HFFc6 (cell line): ENCODE data around the gene TATDN3. TPM values are rescaled to one million over a fixed set of nuclear protein-coding genes. Genes with fewer than 3 reads are reported as not detected.
"Not testable (repeated sequence)": the region's sequence is repeated elsewhere in the genome, so short reads cannot be mapped to it uniquely, and the experiment has no call there.

Experiments
- DNase-seq: peaks from one replicate; pipeline ENCODE4 v3.0.0-alpha.2; 2018
- H3K27ac Mint-ChIP-seq: 2 replicates; pipeline ENCODE4 v1.8.0; 2020; ENCODE audit warnings: mild to moderate bottlenecking, mixed read lengths
- H3K27me3 Mint-ChIP-seq: 2 replicates; pipeline ENCODE4 v1.8.0; 2021; ENCODE audit warnings: mild to moderate bottlenecking, moderate library complexity, mixed read lengths; ENCODE audit not compliant: insufficient read depth
- H3K36me3 Mint-ChIP-seq: 2 replicates; pipeline ENCODE4 v1.8.0; 2021; ENCODE audit warnings: low read depth, mixed read lengths
- H3K4me1 Mint-ChIP-seq: 2 replicates; pipeline ENCODE4 v1.8.0; 2020; ENCODE audit warnings: low read depth, mixed read lengths
- H3K4me3 Mint-ChIP-seq: 2 replicates; pipeline ENCODE4 v1.8.0; 2020; ENCODE audit warnings: mild to moderate bottlenecking, moderate library complexity, mixed read lengths
- H3K9me3 Mint-ChIP-seq: 2 replicates; pipeline ENCODE4 v1.8.0; 2020; ENCODE audit warnings: mild to moderate bottlenecking, mixed read lengths
- total RNA-seq, 6 experiments: library from RNA; stranded (reverse); fragmentation: NEBNext Ultra II Directional; extraction: Animal tissue kit (Norgen Biotek cat#: 25700); gene quantifications; 2 replicates in 1 of 6; 3 replicates in 5 of 6; pipeline ENCODE4 v1.2.3, GENCODE V29; 2021
- TF ChIP-seq, protein P1 (sequence below): fragments of 200-600 bp; sonication (generic); IDR thresholded peaks from 2 replicates; pipeline ENCODE4 v1.5.0; 2021; ENCODE audit warnings: antibody characterized with exemption, mild to moderate bottlenecking

TATDN3 gene
- total RNA-seq, 6 experiments from 2014 or later: 8.6 to 14.4 (median 12.1) TPM

- Mint-ChIP-seq H3K27me3 (no peaks in the 10 kb centered on the region), H3K9me3 (no peaks in the 10 kb centered on the region), H3K27ac (no peak overlapping the region), H3K4me1 (peaks cover 6% of the 10 kb centered on the region), H3K4me3 (no peak overlapping the region), H3K36me3 (peaks cover 5% of the 10 kb centered on the region; the same call in 1 of the 2 replicates)
- DNase-seq: no peak
- TF ChIP-seq, protein P1, sequence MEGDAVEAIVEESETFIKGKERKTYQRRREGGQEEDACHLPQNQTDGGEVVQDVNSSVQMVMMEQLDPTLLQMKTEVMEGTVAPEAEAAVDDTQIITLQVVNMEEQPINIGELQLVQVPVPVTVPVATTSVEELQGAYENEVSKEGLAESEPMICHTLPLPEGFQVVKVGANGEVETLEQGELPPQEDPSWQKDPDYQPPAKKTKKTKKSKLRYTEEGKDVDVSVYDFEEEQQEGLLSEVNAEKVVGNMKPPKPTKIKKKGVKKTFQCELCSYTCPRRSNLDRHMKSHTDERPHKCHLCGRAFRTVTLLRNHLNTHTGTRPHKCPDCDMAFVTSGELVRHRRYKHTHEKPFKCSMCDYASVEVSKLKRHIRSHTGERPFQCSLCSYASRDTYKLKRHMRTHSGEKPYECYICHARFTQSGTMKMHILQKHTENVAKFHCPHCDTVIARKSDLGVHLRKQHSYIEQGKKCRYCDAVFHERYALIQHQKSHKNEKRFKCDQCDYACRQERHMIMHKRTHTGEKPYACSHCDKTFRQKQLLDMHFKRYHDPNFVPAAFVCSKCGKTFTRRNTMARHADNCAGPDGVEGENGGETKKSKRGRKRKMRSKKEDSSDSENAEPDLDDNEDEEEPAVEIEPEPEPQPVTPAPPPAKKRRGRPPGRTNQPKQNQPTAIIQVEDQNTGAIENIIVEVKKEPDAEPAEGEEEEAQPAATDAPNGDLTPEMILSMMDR: no peak
Observed at GRCh38 chr1:212862111-212862690, 70.5 kb downstream of the TATDN3 start.

- H3K27me3 Mint-ChIP-seq, H3K4me3 Mint-ChIP-seq, H3K9me3 Mint-ChIP-seq, DNase-seq, H3K27ac Mint-ChIP-seq, H3K4me1 Mint-ChIP-seq, H3K36me3 Mint-ChIP-seq: not testable (repeated sequence)
Observed at GRCh38 chr1:212863345-212863744, 71.7 kb downstream of the TATDN3 start.

DNA sequence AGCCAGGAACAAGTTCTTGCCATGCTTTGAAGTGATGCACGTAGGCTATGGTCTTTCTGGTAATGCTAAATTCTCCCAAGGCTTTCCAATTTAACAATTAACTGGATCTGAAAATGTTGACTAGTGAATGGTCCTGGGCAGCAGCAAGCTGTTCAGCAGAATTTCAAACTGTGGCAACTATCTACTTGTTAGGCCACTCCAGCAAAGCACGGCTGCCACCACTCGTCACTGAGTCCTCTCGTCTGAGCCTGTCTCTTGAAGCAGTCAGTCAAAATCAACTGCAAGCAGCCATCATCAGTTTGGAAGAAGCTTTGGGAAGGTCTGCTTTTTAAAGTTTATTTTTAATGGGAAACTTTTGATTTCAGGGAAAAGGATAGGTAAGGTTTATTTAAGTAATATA is 72.5 kb downstream of the TATDN3 start:
- TF ChIP-seq, protein P1: no peak
- H3K9me3 Mint-ChIP-seq: no peaks in the 10 kb centered on the region
- H3K27me3 Mint-ChIP-seq: no peaks in the 10 kb centered on the region
- H3K36me3 Mint-ChIP-seq: 0 out of 2 replicates have a peak, but pooled peaks cover 5% of the 10 kb centered on the region
- DNase-seq: no peak
- H3K27ac Mint-ChIP-seq: no peak overlapping the region
- peaks cover 5% of the 10 kb centered on the region for H3K4me1 Mint-ChIP-seq
- H3K4me3 Mint-ChIP-seq: no peak overlapping the region

Other genes starting within 250 kb of the TATDN3 start
- 1 to 10 TPM; 1.9 to 5.5 (median 4.8) TPM for gene ATF3, start 183.1 kb upstream of the TATDN3 start, total RNA-seq
- 1 to 10 TPM in 5 of 6 experiments, under 1 TPM in 1; 0.89 to 1.7 (median 1.4) TPM for gene BATF3, start 92.1 kb upstream of the TATDN3 start, total RNA-seq
- 10 to 100 TPM; 28.7 to 35.1 (median 30.4) TPM for gene NSL1, start 117 bp upstream of the TATDN3 start, total RNA-seq
- not detected for gene SPATA45, start 55.8 kb downstream of the TATDN3 start, total RNA-seq
- gene FLVCR1, start 66.4 kb downstream of the TATDN3 start, total RNA-seq: 1 to 10 TPM; 3.7 to 5.5 (median 4.8) TPM
- gene VASH2, start 158.6 kb downstream of the TATDN3 start, total RNA-seq: under 1 TPM in 1 of 6 experiments, not detected in 5; 0.10 TPM
- 10 to 100 TPM; 21.0 to 27.2 (median 24.4) TPM for gene ANGEL2, start 224.0 kb downstream of the TATDN3 start, total RNA-seq